Tibial nerve (tissue), 4 donors: ENCODE results near the gene CSF1R. TPM values are rescaled to one million over a fixed set of nuclear protein-coding genes. Genes with fewer than 3 reads are reported as not detected.

Experiments used
- DNase-seq, 2 donors: peaks; one replicate each; pipeline ENCODE4 v3.0.0-alpha.2; 2019; ENCODE audit warnings: low spot score in 2 of 2
- H3K27ac ChIP-seq, 4 donors: fragments of 200-600 bp; sonication (generic) in 3 of 4; one replicate each; pipeline ENCODE4 v1.5.1; 2017 to 2019; ENCODE audit warnings: mild to moderate bottlenecking in 1 of 4
- H3K27me3 ChIP-seq, 2 donors: fragments of 200-600 bp; sonication (generic) in 1 of 2; one replicate each; pipeline versions ENCODE4 v1.5.1 to v1.6.0; 2017 to 2019
- H3K36me3 ChIP-seq, 3 donors: fragments of 200-600 bp; sonication (generic); one replicate each; pipeline ENCODE4 v1.5.1; 2018 to 2019
- H3K4me1 ChIP-seq, 4 donors: fragments of 200-600 bp; sonication (generic) in 3 of 4; one replicate each; pipeline ENCODE4 v1.5.1; 2017 to 2019
- H3K4me3 ChIP-seq, 4 donors: fragments of 200-600 bp; sonication (generic) in 3 of 4; one replicate each; pipeline ENCODE4 v1.5.1; 2017 to 2019; ENCODE audit warnings: mild to moderate bottlenecking in 1 of 4, moderate library complexity in 1 of 4
- H3K9me3 ChIP-seq, 4 donors: fragments of 200-600 bp; sonication (generic) in 3 of 4; one replicate each; pipeline ENCODE4 v1.5.1; 2017 to 2019
- EP300 ChIP-seq, 2 donors: sonication (generic); formaldehyde crosslinking; IDR thresholded peaks; one replicate each; pipeline ENCODE4 v1.6.1; 2017; ENCODE audit warnings: antibody characterized with exemption in 2 of 2, mild to moderate bottlenecking in 1 of 2
- POLR2A ChIP-seq, 2 donors: fragments of 450-650 bp; IDR thresholded peaks; one replicate each; pipeline ENCODE4 v1.6.1; 2017; ENCODE audit warnings: antibody characterized with exemption in 2 of 2, mild to moderate bottlenecking in 2 of 2, moderate library complexity in 2 of 2
- WGBS, 2 donors: methylation state at CpG; one replicate each; pipeline ENCODE4 v1.1.5; 2018; 5-methylcytosine and 5-hydroxymethylcytosine counted together
- total RNA-seq, 4 donors: library from RNA; depleted of rRNA; stranded (reverse); fragments of >200 nt; gene quantifications; one replicate each; pipeline ENCODE4 v1.1.0, GENCODE V29; 2016
- TF ChIP-seq, protein P1 (sequence below), 5 experiments: fragments of 200-600 bp in 3 of 5; fragments of 450-650 bp in 2 of 5; sonication (generic) in 3 of 5; IDR thresholded peaks; one replicate each; pipeline ENCODE4 v1.5.1; 2016 to 2019; ENCODE audit warnings: antibody characterized with exemption in 5 of 5, mild to moderate bottlenecking in 3 of 5, moderate library complexity in 2 of 5

CSF1R gene
- total RNA-seq, 4 donors from 2014 or later, result 35.4 to 57.9 (median 45.3) TPM

DNA sequence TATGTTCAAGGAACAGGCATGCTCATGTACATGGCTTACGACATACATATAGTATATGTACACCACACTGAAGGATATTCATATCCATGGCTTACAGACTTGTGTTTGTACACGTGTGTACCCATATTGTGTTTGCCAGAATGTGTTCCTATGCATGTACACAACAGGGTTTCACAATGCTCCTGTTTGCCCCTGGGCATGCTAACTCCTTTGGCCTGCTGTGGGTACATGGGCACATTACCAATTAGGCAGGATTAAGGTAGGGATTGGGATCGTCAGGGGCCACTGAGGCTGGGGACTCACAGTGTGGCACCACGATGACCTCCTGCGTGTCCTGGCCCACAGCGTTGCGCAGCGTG is 43.1 kb upstream of the CSF1R start:
- peak overlapping the region in 2 of 4 donors; percentile 60 to 97 for H3K27ac ChIP-seq
- TF ChIP-seq POLR2A (IDR thresholded peaks at IDR 0.05), result no peak
- TF ChIP-seq, protein P1, sequence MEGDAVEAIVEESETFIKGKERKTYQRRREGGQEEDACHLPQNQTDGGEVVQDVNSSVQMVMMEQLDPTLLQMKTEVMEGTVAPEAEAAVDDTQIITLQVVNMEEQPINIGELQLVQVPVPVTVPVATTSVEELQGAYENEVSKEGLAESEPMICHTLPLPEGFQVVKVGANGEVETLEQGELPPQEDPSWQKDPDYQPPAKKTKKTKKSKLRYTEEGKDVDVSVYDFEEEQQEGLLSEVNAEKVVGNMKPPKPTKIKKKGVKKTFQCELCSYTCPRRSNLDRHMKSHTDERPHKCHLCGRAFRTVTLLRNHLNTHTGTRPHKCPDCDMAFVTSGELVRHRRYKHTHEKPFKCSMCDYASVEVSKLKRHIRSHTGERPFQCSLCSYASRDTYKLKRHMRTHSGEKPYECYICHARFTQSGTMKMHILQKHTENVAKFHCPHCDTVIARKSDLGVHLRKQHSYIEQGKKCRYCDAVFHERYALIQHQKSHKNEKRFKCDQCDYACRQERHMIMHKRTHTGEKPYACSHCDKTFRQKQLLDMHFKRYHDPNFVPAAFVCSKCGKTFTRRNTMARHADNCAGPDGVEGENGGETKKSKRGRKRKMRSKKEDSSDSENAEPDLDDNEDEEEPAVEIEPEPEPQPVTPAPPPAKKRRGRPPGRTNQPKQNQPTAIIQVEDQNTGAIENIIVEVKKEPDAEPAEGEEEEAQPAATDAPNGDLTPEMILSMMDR (IDR thresholded peaks at IDR 0.05), result no peak
- TF ChIP-seq EP300 (IDR thresholded peaks at IDR 0.05), result no peak
- H3K27me3 ChIP-seq, result no peaks in the 10 kb centered on the region
- peaks cover 0 to 54% (median 12%) of the 10 kb centered on the region in 4 donors for H3K4me1 ChIP-seq
- no peaks in the 10 kb centered on the region for H3K9me3 ChIP-seq
- WGBS, 2 donors, result 70 to 74% methylated on average over 4 to 8 of the region's 8 CpGs
- H3K4me3 ChIP-seq, result no peak overlapping the region
- DNase-seq, result no peak
- peaks cover 0 to 96% (median 2%) of the 10 kb centered on the region in 3 donors for H3K36me3 ChIP-seq

DNA sequence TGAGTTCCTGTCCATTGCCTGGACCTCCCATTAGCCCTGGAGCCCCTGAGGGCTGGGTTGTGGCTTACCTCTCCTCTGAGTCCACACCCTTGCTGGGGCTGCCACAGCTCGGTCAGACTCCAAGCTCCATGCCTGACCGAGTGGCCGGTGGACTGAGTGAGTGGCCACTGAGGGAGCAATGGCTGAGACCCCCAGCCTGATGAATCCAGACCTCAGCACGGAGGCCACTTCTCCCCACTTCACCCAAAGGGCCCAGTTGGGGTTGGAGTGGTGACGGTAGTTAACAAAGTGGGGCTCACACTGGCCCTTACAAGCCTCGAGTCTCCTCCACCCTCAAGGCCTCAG is 40.5 kb upstream of the CSF1R start:
- no peaks in the 10 kb centered on the region for H3K9me3 ChIP-seq
- peaks cover 2 to 96% (median 13%) of the 10 kb centered on the region in 3 donors for H3K36me3 ChIP-seq
- TF ChIP-seq, protein P1 (IDR thresholded peaks at IDR 0.05), result no peak
- no peak for TF ChIP-seq POLR2A (IDR thresholded peaks at IDR 0.05)
- TF ChIP-seq EP300 (IDR thresholded peaks at IDR 0.05), result no peak
- 78 to 87% methylated on average over 4 to 6 of the region's 6 CpGs for WGBS, 2 donors
- H3K4me3 ChIP-seq, result no peak overlapping the region
- H3K4me1 ChIP-seq, result peaks cover 0 to 44% (median 6%) of the 10 kb centered on the region in 4 donors
- peak overlapping the region in 1 of 4 donors; percentile 59 for H3K27ac ChIP-seq
- H3K27me3 ChIP-seq, result no peaks in the 10 kb centered on the region
- DNase-seq, result no peak

DNA sequence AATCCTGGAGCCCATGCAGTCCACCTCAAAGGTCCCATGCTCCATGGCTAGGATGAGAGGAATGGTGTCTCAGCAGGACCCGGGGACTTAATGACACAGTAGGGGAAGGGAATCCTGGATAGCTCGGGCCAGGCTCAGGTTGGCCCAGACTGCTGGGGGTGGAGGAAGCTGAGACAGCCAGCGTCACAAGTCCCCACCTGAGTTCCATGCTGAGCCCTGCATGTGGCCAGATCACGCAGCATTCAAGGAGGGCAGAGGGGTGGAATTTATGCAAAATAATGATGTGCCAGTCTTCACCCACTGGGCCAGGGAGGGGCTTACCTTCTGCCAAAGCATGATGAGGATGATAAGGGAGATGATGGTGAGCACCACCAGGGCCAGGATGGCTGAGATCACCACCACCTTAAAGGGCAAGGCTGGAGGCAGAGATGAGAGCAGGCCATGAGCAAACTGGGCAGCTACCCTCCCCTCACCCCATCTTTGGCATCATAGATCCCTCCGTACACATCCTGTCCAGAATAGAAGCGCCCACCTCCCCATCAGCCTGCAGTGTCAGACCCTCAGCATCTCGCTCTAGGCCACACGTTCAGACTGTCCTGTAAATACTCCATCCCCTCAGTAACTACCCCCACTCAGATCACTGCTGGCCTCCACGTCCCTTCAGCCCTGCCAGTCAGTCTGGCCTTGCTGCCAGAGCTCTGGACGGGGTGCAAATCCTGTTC is 40.0 kb upstream of the CSF1R start:
- TF ChIP-seq POLR2A (IDR thresholded peaks at IDR 0.05) (no peak), EP300 (IDR thresholded peaks at IDR 0.05) (no peak)
- TF ChIP-seq, protein P1 (IDR thresholded peaks at IDR 0.05), result no peak
- Histone ChIP-seq H3K36me3 (peaks cover 2 to 96% (median 13%) of the 10 kb centered on the region in 3 donors), H3K27me3 (no peaks in the 10 kb centered on the region), H3K4me3 (no peak overlapping the region), H3K4me1 (peaks cover 0 to 38% (median 4%) of the 10 kb centered on the region in 4 donors), H3K27ac (peak overlapping the region in 1 of 4 donors; percentile 59), H3K9me3 (no peaks in the 10 kb centered on the region)
- 86 to 90% methylated on average over 10 of the region's 10 CpGs for WGBS, 2 donors
- DNase-seq, result no peak

DNA sequence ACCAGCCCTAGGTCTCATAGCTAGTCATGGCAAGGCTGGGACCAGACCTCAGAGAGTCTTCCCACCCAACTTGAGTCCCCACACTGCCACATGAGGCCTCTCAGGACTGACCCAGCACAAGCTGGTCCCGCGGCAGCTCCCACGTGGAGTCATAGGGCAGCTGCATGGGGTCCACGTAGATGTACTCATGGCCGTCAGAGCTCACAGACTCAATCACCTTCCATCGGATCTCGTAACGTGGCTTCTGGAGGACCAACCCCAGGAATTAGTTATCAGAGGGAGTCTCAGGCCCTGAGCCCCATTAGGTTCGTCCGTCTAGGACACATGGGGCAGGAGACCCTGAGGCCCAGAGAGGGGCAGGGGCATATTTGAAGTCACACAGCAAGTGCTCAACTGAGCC is 39.0 kb upstream of the CSF1R start:
- WGBS, 2 donors, result 86 to 91% methylated on average over 4 to 10 of the region's 10 CpGs
- peaks cover 2 to 98% (median 13%) of the 10 kb centered on the region in 3 donors for H3K36me3 ChIP-seq
- peaks cover 0 to 33% (median 4%) of the 10 kb centered on the region in 4 donors for H3K4me1 ChIP-seq
- H3K9me3 ChIP-seq, result no peaks in the 10 kb centered on the region
- no peaks in the 10 kb centered on the region for H3K27me3 ChIP-seq
- peak overlapping the region in 2 of 4 donors; percentile 41 to 42 for H3K27ac ChIP-seq
- TF ChIP-seq, protein P1 (IDR thresholded peaks at IDR 0.05), result no peak
- TF ChIP-seq POLR2A (IDR thresholded peaks at IDR 0.05) (no peak), EP300 (IDR thresholded peaks at IDR 0.05) (no peak)
- H3K4me3 ChIP-seq, result no peak overlapping the region
- DNase-seq, result no peak

DNA sequence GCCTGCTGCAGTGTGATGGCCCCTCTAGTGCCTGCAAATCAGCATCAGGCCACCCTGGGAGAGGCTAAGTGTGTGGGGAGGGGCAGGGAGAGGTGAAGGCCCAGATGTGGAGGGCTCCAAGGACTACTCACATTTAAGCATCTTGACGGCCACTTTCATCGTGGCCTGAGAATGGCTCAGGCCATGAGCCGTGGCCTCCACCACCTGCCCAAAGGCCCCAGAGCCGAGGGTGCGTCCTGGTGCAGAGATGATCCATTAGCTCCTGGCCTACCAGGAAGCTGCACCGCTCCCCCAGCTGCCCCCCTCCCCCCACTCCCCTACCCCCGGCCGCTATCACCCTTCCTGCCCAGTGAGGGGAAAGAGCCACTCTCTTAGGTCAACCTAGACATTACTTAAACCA is 38.2 kb upstream of the CSF1R start:
- no peak for DNase-seq
- H3K4me3 ChIP-seq, result no peak overlapping the region
- TF ChIP-seq, protein P1 (IDR thresholded peaks at IDR 0.05), result no peak
- TF ChIP-seq POLR2A (IDR thresholded peaks at IDR 0.05), result no peak
- no peak for TF ChIP-seq EP300 (IDR thresholded peaks at IDR 0.05)
- H3K9me3 ChIP-seq, result no peaks in the 10 kb centered on the region
- peaks cover 2 to 98% (median 13%) of the 10 kb centered on the region in 3 donors for H3K36me3 ChIP-seq
- peak overlapping the region in 1 of 4 donors; percentile 44 for H3K27ac ChIP-seq
- no peaks in the 10 kb centered on the region for H3K27me3 ChIP-seq
- peaks cover 0 to 25% (median under 1%) of the 10 kb centered on the region in 4 donors for H3K4me1 ChIP-seq
- 77 to 78% methylated on average over 8 of the region's 8 CpGs for WGBS, 2 donors
